CD4-positive, alpha-beta T cell (primary cell): ENCODE data around the gene LEF1. TPM values are rescaled to one million over a fixed set of nuclear protein-coding genes. Genes with fewer than 3 reads are reported as not detected.

ENCODE experiments used
- ATAC-seq: fragments of 200-7000 bp; cut with Tn5 transposase; one replicate; pipeline ENCODE4 v1.10.0; 2022; ENCODE audit warnings: mild to moderate bottlenecking; ENCODE audit not compliant: poor library complexity
- CTCF ChIA-PET: fragments of 350-600 bp; sonication (Branson Sonifier 250); formaldehyde crosslinking; loops from one replicate; lab custom pipeline; 2021; ENCODE audit warnings: antibody characterized with exemption, inconsistent platforms; lab: Charles Lee
- POLR2A ChIA-PET: fragments of 350-600 bp; sonication (Branson Sonifier 250); formaldehyde crosslinking; loops from one replicate; lab custom pipeline; 2021; ENCODE audit warnings: antibody characterized with exemption, inconsistent platforms; lab: Charles Lee
- DNase-seq, 14 experiments: peaks; one replicate each; pipeline ENCODE4 v3.0.0-alpha.2; 2013 to 2020; ENCODE audit warnings: mixed read lengths in 2 of 14
- H3K27ac ChIP-seq, 2 donors: one replicate each; pipeline versions ENCODE4 v1.5.1 to v1.7.0; 2013; ENCODE audit warnings: low read length in 2 of 2, low read depth in 1 of 2, mild to moderate bottlenecking in 1 of 2
- H3K27me3 ChIP-seq, 2 experiments: 1 replicate in 1 of 2; 2 replicates in 1 of 2; pipeline versions ENCODE4 v1.6.1 to v1.7.0; 2013; ENCODE audit warnings: low read length in 2 of 2, control low read depth in 1 of 2, mild to moderate bottlenecking in 1 of 2, moderate library complexity in 1 of 2; ENCODE audit not compliant: insufficient read depth in 2 of 2, control insufficient read depth in 1 of 2
- H3K36me3 ChIP-seq: one replicate; pipeline ENCODE4 v1.6.1; 2013; ENCODE audit warnings: low read length, control low read depth; ENCODE audit not compliant: insufficient read depth
- H3K4me1 ChIP-seq: one replicate; pipeline ENCODE4 v1.6.1; 2013; ENCODE audit warnings: low read length, control low read depth; ENCODE audit not compliant: insufficient read depth
- H3K4me3 ChIP-seq: one replicate; pipeline ENCODE4 v1.5.1; 2013; ENCODE audit warnings: mild to moderate bottlenecking, low read length, moderate library complexity
- H3K9me3 ChIP-seq, 2 experiments: 1 replicate in 1 of 2; 2 replicates in 1 of 2; pipeline versions ENCODE4 v1.6.1 to v1.7.0; 2013; ENCODE audit warnings: low read length in 2 of 2, mild to moderate bottlenecking in 2 of 2, control low read depth in 1 of 2, moderate library complexity in 1 of 2; ENCODE audit not compliant: control insufficient read depth in 1 of 2, insufficient read depth in 1 of 2
- H3K27ac Mint-ChIP-seq: one replicate; pipeline ENCODE4 v1.8.0; 2020; ENCODE audit warnings: mixed read lengths
- H3K27me3 Mint-ChIP-seq: one replicate; pipeline ENCODE4 v1.8.0; 2021; ENCODE audit warnings: mixed read lengths
- H3K36me3 Mint-ChIP-seq: one replicate; pipeline ENCODE4 v1.8.0; 2021; ENCODE audit warnings: low read depth, mixed read lengths
- H3K4me1 Mint-ChIP-seq: one replicate; pipeline ENCODE4 v1.8.0; 2021; ENCODE audit warnings: low read depth, mixed read lengths
- H3K4me3 Mint-ChIP-seq: one replicate; pipeline ENCODE4 v1.8.0; 2020; ENCODE audit warnings: mild to moderate bottlenecking, mixed read lengths
- H3K9me3 Mint-ChIP-seq: one replicate; pipeline ENCODE4 v1.8.0; 2020; ENCODE audit warnings: mixed read lengths
- CTCF ChIP-seq: fragments of 200-600 bp; IDR thresholded peaks from one replicate; pipeline ENCODE4 v1.8.0; 2022; ENCODE audit warnings: antibody characterized with exemption, mild to moderate bottlenecking
- intact Hi-C, 2 experiments: fragments of 100-400 bp; cut with DNase I in 1 of 2; cut with micrococcal nuclease in 1 of 2; formaldehyde crosslinking; loops; one replicate each; pipeline versions ENCODE4 v1.15.1 to v1.9.0; 2023 to 2025; cut with DNase I, micrococcal nuclease
- total RNA-seq, 174 experiments: library from RNA in 2 of 174; stranded (reverse) in 2 of 174; gene quantifications; one replicate each; pipeline ENCODE4 v1.2.3 and lab custom pipeline; 2021 to 2026

Gene LEF1
- total RNA-seq, 2 experiments from 2014 or later: 409 to 438 TPM

DNA sequence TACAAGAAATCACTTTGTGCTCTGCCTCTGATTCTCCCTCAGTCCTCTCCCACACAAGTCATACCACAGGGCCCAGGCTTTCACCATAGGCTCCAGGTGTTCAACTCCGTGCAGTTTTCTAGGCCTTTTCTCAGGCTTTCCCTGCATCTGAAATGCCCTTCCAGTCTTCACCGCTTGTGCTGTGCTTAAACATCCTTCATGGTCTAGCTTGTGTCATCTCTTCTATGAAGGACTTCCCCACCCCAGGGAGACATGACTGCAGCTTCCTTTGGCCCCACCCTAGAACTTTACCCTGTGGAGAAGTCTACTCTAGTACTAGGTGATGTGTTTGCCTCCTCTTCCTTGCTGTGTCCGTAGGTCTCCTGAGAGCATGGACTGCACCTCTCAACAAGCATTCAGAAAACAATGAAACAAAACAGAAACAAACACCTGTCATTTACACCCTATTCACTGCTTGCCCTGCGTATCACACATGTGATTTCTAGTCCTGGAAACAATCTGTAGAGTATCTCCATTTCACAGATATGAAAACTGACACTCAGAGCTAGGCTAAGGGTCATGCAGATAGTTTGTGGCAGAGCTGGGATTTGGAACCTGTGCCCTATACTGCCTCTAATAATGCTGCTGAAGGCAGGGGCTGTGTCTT is 22.7 kb upstream of the LEF1 start:
- CTCF ChIA-PET: interaction anchor here (0.9 to 1.0 kb wide), 2 partner anchors 9 to 292 kb away, joined by 3 read pairs; no protein-coding TSS in a partner anchor

DNA sequence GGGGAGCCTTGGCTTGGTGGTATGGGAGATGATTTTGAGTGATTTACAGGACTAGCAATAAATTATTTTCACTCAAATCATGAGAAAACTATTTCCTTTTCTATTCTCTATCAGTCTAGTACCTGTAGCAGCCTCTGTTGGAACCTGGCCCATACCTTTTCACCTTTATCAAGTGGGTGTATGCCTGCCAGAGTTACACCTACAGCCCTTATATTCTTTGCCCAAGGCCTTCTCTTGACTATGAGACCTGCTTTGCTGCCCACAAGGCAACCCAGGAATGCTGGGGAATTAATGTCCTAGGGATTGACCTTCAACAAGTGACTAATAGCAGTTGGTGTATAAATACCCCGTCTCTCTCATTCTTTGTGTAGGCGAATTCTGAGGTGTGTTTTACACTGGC is 20.0 kb upstream of the LEF1 start:
- no peak for ATAC-seq
- Mint-ChIP-seq H3K9me3 (no peaks in the 10 kb centered on the region), H3K27ac (no peak overlapping the region), H3K4me1 (peaks cover 21% of the 10 kb centered on the region), H3K4me3 (no peak overlapping the region), H3K27me3 (no peaks in the 10 kb centered on the region), H3K36me3 (peaks cover 8% of the 10 kb centered on the region)
- DNase-seq: no peak
- H3K27ac ChIP-seq: no peak overlapping the region
- intact Hi-C loops: no loop called here
- no peak overlapping the region for H3K4me3 ChIP-seq
- H3K4me1 ChIP-seq: peaks cover 6% of the 10 kb centered on the region
- H3K9me3 ChIP-seq: no peaks in the 10 kb centered on the region
- CTCF ChIA-PET: no interaction called here
- no peaks in the 10 kb centered on the region for H3K27me3 ChIP-seq
- POLR2A ChIA-PET: interaction anchor here (0.8 kb wide), 1 partner anchor 16 kb away, joined by 4 read pairs; no protein-coding TSS in a partner anchor
- TF ChIP-seq CTCF: no peak
- no peaks in the 10 kb centered on the region for H3K36me3 ChIP-seq

More for the DNA sequence above, 22.7 kb upstream of the LEF1 start:
- H3K36me3 ChIP-seq: no peaks in the 10 kb centered on the region
- no peaks in the 10 kb centered on the region for H3K9me3 ChIP-seq
- Mint-ChIP-seq H3K4me3 (no peak overlapping the region), H3K27me3 (no peaks in the 10 kb centered on the region), H3K4me1 (peaks cover 32% of the 10 kb centered on the region), H3K36me3 (peaks cover 8% of the 10 kb centered on the region), H3K27ac (no peak overlapping the region), H3K9me3 (no peaks in the 10 kb centered on the region)
- intact Hi-C loops: no loop called here
- ATAC-seq (no peak), DNase-seq (no peak)
- no peak for TF ChIP-seq CTCF
- POLR2A ChIA-PET: interaction anchor here (0.9 to 1.0 kb wide), 2 partner anchors 18 to 28 kb away, joined by 5 read pairs; no protein-coding TSS in a partner anchor
- no peak overlapping the region for H3K4me3 ChIP-seq
- H3K4me1 ChIP-seq: peaks cover 6% of the 10 kb centered on the region
- H3K27me3 ChIP-seq: no peaks in the 10 kb centered on the region
- H3K27ac ChIP-seq: no peak overlapping the region

DNA sequence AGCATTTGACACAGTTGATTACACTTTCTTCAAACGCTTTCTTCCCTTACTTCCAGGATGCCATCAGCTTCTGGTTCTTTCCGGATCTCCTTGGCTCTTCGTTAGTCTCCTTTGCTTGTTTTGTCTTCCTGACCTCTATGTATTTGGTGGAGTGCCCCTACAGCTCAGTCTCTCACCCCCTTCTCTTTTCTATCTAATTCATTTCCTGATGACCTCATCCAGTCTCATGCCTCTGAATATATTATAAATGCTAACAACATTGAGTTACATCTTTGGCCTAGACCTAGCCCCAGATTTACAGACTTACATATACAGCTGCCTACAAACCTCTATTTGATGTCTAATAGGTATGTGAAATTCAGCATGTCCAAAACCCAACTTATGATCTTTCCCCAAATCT is 16.5 kb upstream of the LEF1 start:
- H3K9me3 Mint-ChIP-seq: no peaks in the 10 kb centered on the region
- ATAC-seq (no peak), DNase-seq (no peak)
- no peak for TF ChIP-seq CTCF
- H3K27ac ChIP-seq: no peak overlapping the region
- no peak overlapping the region for H3K4me3 Mint-ChIP-seq
- H3K27me3 Mint-ChIP-seq: no peaks in the 10 kb centered on the region
- H3K27ac Mint-ChIP-seq: no peak overlapping the region
- H3K4me3 ChIP-seq: no peak overlapping the region
- ChIA-PET CTCF (interaction anchor here (1.0 to 1.3 kb wide), 2 partner anchors 13 to 167 kb away, joined by 3 to 7 read pairs; no protein-coding TSS in a partner anchor), POLR2A (interaction anchor here (0.6 to 1.5 kb wide), 5 partner anchors 12 to 196 kb away, joined by 3 to 5 read pairs (median 4); no protein-coding TSS in a partner anchor)
- no peaks in the 10 kb centered on the region for H3K36me3 ChIP-seq
- intact Hi-C loops: no loop called here
- H3K4me1 ChIP-seq: no peaks in the 10 kb centered on the region
- no peaks in the 10 kb centered on the region for H3K27me3 ChIP-seq
- no peaks in the 10 kb centered on the region for H3K9me3 ChIP-seq
- H3K4me1 Mint-ChIP-seq: peaks cover 19% of the 10 kb centered on the region
- H3K36me3 Mint-ChIP-seq: peaks cover 4% of the 10 kb centered on the region
